GM23338 (cell line): ENCODE measurements around the gene SLAIN1. TPM values are rescaled to one million over a fixed set of nuclear protein-coding genes. Genes with fewer than 3 reads are reported as not detected.

Experiments used
- ATAC-seq: fragments of 200-7000 bp; cut with Tn5 transposase; 3 replicates; pipeline ENCODE4 v1.9.1; 2020
- DNase-seq: peaks from one replicate; pipeline ENCODE4 v3.0.0-alpha.2; 2015; ENCODE audit warnings: low spot score
- H2AFZ ChIP-seq: fragments of 200-600 bp; sonication (generic); 2 replicates; pipeline ENCODE4 v1.8.0; 2016; ENCODE audit warnings: antibody characterized with exemption, mild to moderate bottlenecking, moderate library complexity
- H3F3A ChIP-seq: fragments of 200-600 bp; sonication (generic); replicated peaks from 2 replicates; pipeline ENCODE4 v1.8.0; 2017; ENCODE audit warnings: antibody characterized with exemption, mixed run types, low read depth
- H3K27ac ChIP-seq: fragments of 200-600 bp; sonication (generic); 2 replicates; pipeline ENCODE4 v1.6.1; 2016; ENCODE audit warnings: low read depth
- H3K27me3 ChIP-seq: fragments of 200-600 bp; sonication (generic); 2 replicates; pipeline ENCODE4 v1.8.0; 2016; ENCODE audit warnings: mild to moderate bottlenecking, mixed run types, moderate library complexity; ENCODE audit not compliant: insufficient read depth
- H3K36me3 ChIP-seq: fragments of 200-600 bp; sonication (generic); 2 replicates; pipeline ENCODE4 v1.8.0; 2016; ENCODE audit warnings: mild to moderate bottlenecking; ENCODE audit not compliant: insufficient read depth
- H3K4me1 ChIP-seq: fragments of 200-600 bp; sonication (generic); 2 replicates; pipeline ENCODE4 v1.8.0; 2016; ENCODE audit warnings: mild to moderate bottlenecking, moderate library complexity; ENCODE audit not compliant: insufficient read depth
- H3K4me2 ChIP-seq: fragments of 200-600 bp; sonication (generic); 2 replicates; pipeline ENCODE4 v1.7.1; 2017; ENCODE audit warnings: mixed run types
- H3K4me3 ChIP-seq: fragments of 200-600 bp; sonication (generic); 2 replicates; pipeline ENCODE4 v1.6.1; 2016; ENCODE audit warnings: mixed run types
- H3K79me2 ChIP-seq: fragments of 200-600 bp; sonication (generic); replicated peaks from 2 replicates; pipeline ENCODE4 v1.8.0; 2017; ENCODE audit warnings: mild to moderate bottlenecking; ENCODE audit not compliant: insufficient read depth
- H3K9me2 ChIP-seq: fragments of 200-600 bp; sonication (generic); 2 replicates; pipeline ENCODE4 v1.8.0; 2017; ENCODE audit not compliant: insufficient read depth
- H4K20me1 ChIP-seq: fragments of 200-600 bp; sonication (generic); replicated peaks from 2 replicates; pipeline ENCODE4 v1.8.0; 2017; ENCODE audit warnings: mild to moderate bottlenecking; ENCODE audit not compliant: insufficient read depth
- H3K27ac Mint-ChIP-seq: 2 replicates; pipeline ENCODE4 v1.8.0; 2020; ENCODE audit warnings: inconsistent platforms, mild to moderate bottlenecking, moderate library complexity, mixed read lengths
- H3K27me3 Mint-ChIP-seq: 3 replicates; pipeline ENCODE4 v1.8.0; 2022; ENCODE audit warnings: low read depth, mild to moderate bottlenecking, moderate library complexity, mixed read lengths, inconsistent platforms; ENCODE audit not compliant: insufficient read depth, poor library complexity
- H3K36me3 Mint-ChIP-seq: 3 replicates; pipeline ENCODE4 v1.8.0; 2021; ENCODE audit warnings: low read depth, mild to moderate bottlenecking, inconsistent platforms, moderate library complexity, mixed read lengths
- H3K4me1 Mint-ChIP-seq: 3 replicates; pipeline ENCODE4 v1.8.0; 2020; ENCODE audit warnings: mild to moderate bottlenecking, inconsistent platforms, mixed read lengths
- H3K4me3 Mint-ChIP-seq: 3 replicates; pipeline ENCODE4 v1.8.0; 2021; ENCODE audit warnings: moderate library complexity, mild to moderate bottlenecking, inconsistent platforms, mixed read lengths
- H3K9me3 Mint-ChIP-seq: 3 replicates; pipeline ENCODE4 v1.8.0; 2020; ENCODE audit warnings: moderate library complexity, mild to moderate bottlenecking, inconsistent platforms, mixed read lengths
- CREB1 ChIP-seq: fragments of 250-450 bp; sonication (Bioruptor Pico); IDR thresholded peaks from 2 replicates; pipeline ENCODE4 v1.5.0; 2020; ENCODE audit warnings: low read depth, mild to moderate bottlenecking, moderate library complexity
- EZH2 ChIP-seq: fragments of 200-600 bp; sonication (generic); IDR thresholded peaks from one replicate; pipeline ENCODE4 v1.8.0; 2017; ENCODE audit warnings: antibody characterized with exemption, mild to moderate bottlenecking, low read depth; ENCODE audit not compliant: unreplicated experiment
- EZH2phosphoT487 ChIP-seq: fragments of 200-600 bp; sonication (generic); IDR thresholded peaks from one replicate; pipeline ENCODE4 v1.8.1; 2018; ENCODE audit warnings: antibody characterized with exemption; ENCODE audit not compliant: unreplicated experiment
- NANOG ChIP-seq: IDR thresholded peaks from 2 replicates; pipeline ENCODE4 v1.6.1; 2016; ENCODE audit warnings: antibody characterized with exemption, borderline replicate concordance
- POLR2AphosphoS5 ChIP-seq: IDR thresholded peaks from 2 replicates; pipeline ENCODE4 v1.6.1; 2016; ENCODE audit warnings: antibody characterized with exemption, low read depth
- STAT1 ChIP-seq: IDR thresholded peaks from one replicate; pipeline ENCODE4 v1.6.1; 2016; ENCODE audit warnings: antibody characterized with exemption; ENCODE audit not compliant: unreplicated experiment
- ZNF114 ChIP-seq: fragments of 250-450 bp; sonication (Bioruptor Pico); IDR thresholded peaks from 2 replicates; pipeline ENCODE4 v1.5.0; 2020; ENCODE audit warnings: mild to moderate bottlenecking, moderate library complexity
- ZNF331 ChIP-seq: fragments of 250-450 bp; sonication (Bioruptor Pico); IDR thresholded peaks from 2 replicates; pipeline ENCODE4 v1.5.0; 2020; ENCODE audit warnings: low read depth, mild to moderate bottlenecking, moderate library complexity
- polyA plus RNA-seq: library from polyadenylated mRNA; unstranded; fragments of >200 nt; fragmentation: Nextera tagmentation; extraction: Ambion mirVana; gene quantifications from 2 replicates; pipeline ENCODE4 v1.2.1, GENCODE V29; 2016
- total RNA-seq: library from RNA; depleted of rRNA; stranded (reverse); fragments of >200 nt; shearing (Covaris generic); gene quantifications from 2 replicates; pipeline ENCODE4 v1.2.3, GENCODE V29; 2014
- TF ChIP-seq, protein P1 (sequence below): IDR thresholded peaks from 2 replicates; pipeline ENCODE4 v1.6.1; 2016; ENCODE audit warnings: antibody characterized with exemption
- TF ChIP-seq, protein P2 (sequence below), 2 experiments: fragments of 200-600 bp in 1 of 2; sonication (generic) in 1 of 2; conservative IDR thresholded peaks; 2 replicates each; pipeline versions ENCODE4 v1.5.1 to v1.6.1; 2016 to 2017; ENCODE audit warnings: antibody characterized with exemption in 2 of 2, low read depth in 2 of 2, mild to moderate bottlenecking in 2 of 2, moderate library complexity in 1 of 2

SLAIN1 gene
- total and polyA plus RNA-seq, 2 experiments from 2014 or later: 16.3 to 44.2 TPM

DNA sequence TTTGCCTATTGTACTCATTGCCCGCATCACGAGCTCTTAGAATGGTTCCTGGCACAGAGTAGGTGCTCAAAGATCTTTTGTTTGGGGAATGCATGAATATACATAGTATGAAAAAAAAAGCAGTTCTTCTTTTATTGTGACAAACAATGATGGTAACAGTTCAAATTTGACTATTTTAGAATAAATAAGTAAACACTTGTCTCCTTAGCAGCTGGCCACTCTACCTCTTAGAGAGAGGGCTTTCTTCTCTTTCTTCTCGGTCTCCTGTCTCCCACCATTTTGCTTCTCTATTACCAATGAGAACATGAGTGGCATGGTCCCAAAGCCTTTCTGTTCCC is 639 bp upstream of the SLAIN1 start:
- Mint-ChIP-seq H3K27me3 (peaks cover 13% of the 10 kb centered on the region), H3K4me1 (peaks cover 28% of the 10 kb centered on the region), H3K9me3 (no peaks in the 10 kb centered on the region; the same call in 2 of the 3 replicates), H3K27ac (peak overlapping the region; percentile 90), H3K36me3 (peaks cover 3% of the 10 kb centered on the region; the same call in 1 of the 3 replicates), H3K4me3 (peak overlapping the region; percentile 78)
- ATAC-seq (no peak; the same call in 2 of the 3 replicates), DNase-seq (no peak)
- peak overlapping the region; percentile 91 for H2AFZ ChIP-seq
- no peaks in the 10 kb centered on the region for H3F3A ChIP-seq
- no peaks in the 10 kb centered on the region for H3K9me2 ChIP-seq
- H3K4me1 ChIP-seq: peaks cover 39% of the 10 kb centered on the region
- peak overlapping the region; percentile 76; the same call in 1 of the 2 replicates for H3K27ac ChIP-seq
- H3K36me3 ChIP-seq: no peaks in the 10 kb centered on the region
- H3K4me2 ChIP-seq: peak overlapping the region; percentile 84
- peak overlapping the region; percentile 58 for H3K4me3 ChIP-seq
- H4K20me1 ChIP-seq: peaks cover 21% of the 10 kb centered on the region
- H3K79me2 ChIP-seq: peaks cover 35% of the 10 kb centered on the region
- TF ChIP-seq CREB1 (CRISPR knock-in tag) (no peak), ZNF114 (no peak)
- TF ChIP-seq, protein P1, sequence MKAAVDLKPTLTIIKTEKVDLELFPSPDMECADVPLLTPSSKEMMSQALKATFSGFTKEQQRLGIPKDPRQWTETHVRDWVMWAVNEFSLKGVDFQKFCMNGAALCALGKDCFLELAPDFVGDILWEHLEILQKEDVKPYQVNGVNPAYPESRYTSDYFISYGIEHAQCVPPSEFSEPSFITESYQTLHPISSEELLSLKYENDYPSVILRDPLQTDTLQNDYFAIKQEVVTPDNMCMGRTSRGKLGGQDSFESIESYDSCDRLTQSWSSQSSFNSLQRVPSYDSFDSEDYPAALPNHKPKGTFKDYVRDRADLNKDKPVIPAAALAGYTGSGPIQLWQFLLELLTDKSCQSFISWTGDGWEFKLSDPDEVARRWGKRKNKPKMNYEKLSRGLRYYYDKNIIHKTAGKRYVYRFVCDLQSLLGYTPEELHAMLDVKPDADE: no peak
- H3K27me3 ChIP-seq: no peaks in the 10 kb centered on the region; the same call in 1 of the 2 replicates

GRCh38 chr13:77698201-77699058 is 943 bp downstream of the SLAIN1 start:
- Mint-ChIP-seq H3K36me3 (peaks cover 7% of the 10 kb centered on the region; the same call in 2 of the 3 replicates), H3K9me3 (no peaks in the 10 kb centered on the region; the same call in 2 of the 3 replicates), H3K27ac (no peak overlapping the region), H3K4me1 (peaks cover 28% of the 10 kb centered on the region), H3K27me3 (peaks cover 13% of the 10 kb centered on the region), H3K4me3 (peak overlapping the region; percentile 94)
- Histone ChIP-seq H3F3A (peaks cover 4% of the 10 kb centered on the region), H3K4me2 (peak overlapping the region; percentile 91), H3K9me2 (no peaks in the 10 kb centered on the region), H3K27ac (no peak overlapping the region), H3K79me2 (peaks cover 51% of the 10 kb centered on the region), H2AFZ (no peak overlapping the region), H3K27me3 (no peaks in the 10 kb centered on the region; the same call in 1 of the 2 replicates), H3K4me3 (peak overlapping the region; percentile 85), H3K4me1 (peaks cover 42% of the 10 kb centered on the region), H3K36me3 (no peaks in the 10 kb centered on the region), H4K20me1 (peaks cover 31% of the 10 kb centered on the region)
- DNase-seq (peak; percentile 62), ATAC-seq (peak; percentile 49)
- no peak for TF ChIP-seq CREB1 (CRISPR knock-in tag)
- TF ChIP-seq, protein P1: no peak
- no peak for TF ChIP-seq STAT1
- TF ChIP-seq NANOG: no peak
- TF ChIP-seq EZH2: no peak
- no peak for TF ChIP-seq EZH2phosphoT487
- TF ChIP-seq ZNF114: no peak
- TF ChIP-seq, protein P2, sequence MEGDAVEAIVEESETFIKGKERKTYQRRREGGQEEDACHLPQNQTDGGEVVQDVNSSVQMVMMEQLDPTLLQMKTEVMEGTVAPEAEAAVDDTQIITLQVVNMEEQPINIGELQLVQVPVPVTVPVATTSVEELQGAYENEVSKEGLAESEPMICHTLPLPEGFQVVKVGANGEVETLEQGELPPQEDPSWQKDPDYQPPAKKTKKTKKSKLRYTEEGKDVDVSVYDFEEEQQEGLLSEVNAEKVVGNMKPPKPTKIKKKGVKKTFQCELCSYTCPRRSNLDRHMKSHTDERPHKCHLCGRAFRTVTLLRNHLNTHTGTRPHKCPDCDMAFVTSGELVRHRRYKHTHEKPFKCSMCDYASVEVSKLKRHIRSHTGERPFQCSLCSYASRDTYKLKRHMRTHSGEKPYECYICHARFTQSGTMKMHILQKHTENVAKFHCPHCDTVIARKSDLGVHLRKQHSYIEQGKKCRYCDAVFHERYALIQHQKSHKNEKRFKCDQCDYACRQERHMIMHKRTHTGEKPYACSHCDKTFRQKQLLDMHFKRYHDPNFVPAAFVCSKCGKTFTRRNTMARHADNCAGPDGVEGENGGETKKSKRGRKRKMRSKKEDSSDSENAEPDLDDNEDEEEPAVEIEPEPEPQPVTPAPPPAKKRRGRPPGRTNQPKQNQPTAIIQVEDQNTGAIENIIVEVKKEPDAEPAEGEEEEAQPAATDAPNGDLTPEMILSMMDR (conservative IDR thresholded peaks at IDR 0.05; ENCODE audit: low read depth in 2 of 2): no peak
- TF ChIP-seq POLR2AphosphoS5: no peak
- no peak for TF ChIP-seq ZNF331 (CRISPR knock-in tag)
